GM21360 (cell line): ENCODE data around the gene TMEM128.
"Not testable (repeated sequence)": the region's sequence is repeated elsewhere in the genome, so short reads cannot be mapped to it uniquely, and the experiment has no call there.

Experiments used
- ATAC-seq: cut with Tn5 transposase; IDR thresholded peaks from one replicate; pipeline ENCODE4 v1.9.1; 2021; ENCODE audit warnings: mild to moderate bottlenecking, moderate library complexity; ENCODE audit not compliant: unreplicated experiment

TMEM128 gene

GRCh38 chr4:4257705-4258104 is 9.7 kb upstream of the TMEM128 start:
- not testable (repeated sequence) for ATAC-seq

DNA sequence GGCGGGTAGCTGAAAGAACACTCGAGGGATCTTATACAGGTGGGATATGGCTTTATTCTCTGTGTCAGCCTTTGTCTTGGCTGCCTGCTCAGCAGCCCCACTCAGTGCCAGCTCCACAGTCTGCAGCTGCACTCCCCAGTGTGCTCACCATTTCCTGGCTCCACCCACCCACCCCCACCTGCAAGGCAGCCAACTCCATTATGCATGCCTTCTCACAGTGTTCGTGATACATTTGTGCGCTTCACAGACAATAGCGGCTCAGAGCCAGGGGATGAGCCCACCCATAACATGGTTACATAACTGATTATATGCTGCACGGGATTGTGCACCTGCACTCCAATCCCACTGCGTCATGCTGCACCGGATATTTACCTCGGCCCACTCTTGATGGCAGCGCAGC is 8.8 kb upstream of the TMEM128 start:
- ATAC-seq = no peak

DNA sequence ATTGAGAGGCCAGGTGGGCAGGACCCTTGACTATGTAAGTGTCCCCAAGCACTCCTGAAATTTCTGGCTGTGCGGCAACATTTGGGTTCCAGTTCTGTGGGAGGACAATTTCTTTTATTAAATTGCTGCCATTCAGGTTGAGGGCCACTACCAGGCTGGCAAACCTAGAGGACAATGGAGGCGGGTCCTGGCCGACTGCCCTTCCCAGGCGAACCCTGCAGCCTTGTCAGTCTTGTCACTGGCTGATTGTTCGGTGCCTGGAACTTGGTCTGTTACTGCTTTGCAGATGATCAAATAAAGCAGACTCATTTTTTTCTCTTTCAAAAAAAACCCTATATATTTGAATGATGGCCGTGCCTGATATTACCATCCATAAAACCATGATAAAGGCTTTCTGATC is 6.6 kb upstream of the TMEM128 start:
- no peak for ATAC-seq

GRCh38 chr4:4254199-4254598 is 6.2 kb upstream of the TMEM128 start:
- ATAC-seq = no peak

- ATAC-seq = no peak
Measured at GRCh38 chr4:4249866-4250265, 1.8 kb upstream of the TMEM128 start.

DNA sequence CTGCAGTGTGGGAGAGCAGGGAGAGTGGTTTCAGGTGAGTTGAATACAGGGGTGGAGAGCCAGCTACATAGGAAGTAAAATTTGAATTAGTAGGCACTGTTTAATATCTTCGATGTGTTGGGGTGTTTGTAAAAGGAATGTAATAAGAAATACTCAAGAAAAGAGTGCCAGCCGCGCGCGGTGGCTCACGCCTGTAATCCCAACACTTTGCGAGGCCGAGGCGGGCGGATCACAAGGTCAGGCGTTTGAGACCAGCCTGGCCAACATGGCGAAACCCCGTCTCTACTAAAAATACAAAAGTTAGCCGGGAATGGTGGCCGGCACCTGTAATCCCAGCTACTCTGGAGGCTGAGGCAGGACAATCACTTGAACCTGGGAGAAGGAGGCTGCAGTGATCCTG is 1.3 kb upstream of the TMEM128 start:
- ATAC-seq = not testable (repeated sequence)

- no peak for ATAC-seq
Measured at GRCh38 chr4:4248885-4249203, 821 bp upstream of the TMEM128 start.

DNA sequence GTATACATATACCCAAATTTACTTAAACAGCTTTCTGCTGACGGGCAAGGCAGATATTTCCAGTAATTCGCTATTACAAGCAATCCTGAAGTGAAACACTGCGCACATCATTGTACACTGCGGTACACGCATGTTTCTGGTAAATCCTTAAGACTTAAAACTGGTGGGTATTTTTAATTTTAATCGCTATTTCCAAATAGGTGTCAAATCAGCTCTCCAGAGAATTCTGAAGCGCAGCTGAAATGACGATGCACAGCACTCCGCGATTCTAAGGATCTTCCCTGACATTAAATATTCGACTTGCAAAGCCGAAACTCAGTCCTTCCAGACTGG is 361 bp downstream of the TMEM128 start:
- ATAC-seq = no peak

DNA sequence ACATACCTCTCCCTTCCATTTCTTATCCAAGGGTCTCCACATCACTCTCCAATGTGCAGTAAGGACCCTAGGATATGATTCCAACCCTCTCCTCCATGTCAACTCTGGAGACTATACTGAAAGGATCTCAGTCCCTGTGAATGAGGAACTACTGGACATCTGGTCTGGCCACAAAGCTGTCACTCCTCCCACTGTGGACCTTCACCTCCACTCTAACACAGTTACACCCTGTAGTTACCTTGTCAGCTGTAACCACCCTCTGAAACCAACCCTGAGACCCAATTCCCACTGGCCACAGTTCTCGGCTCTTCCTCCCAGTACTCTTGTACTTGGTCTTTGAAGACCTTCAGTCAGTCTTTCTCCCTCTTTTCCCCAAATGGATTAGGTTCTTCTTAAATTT is 2.9 kb downstream of the TMEM128 start:
- ATAC-seq = no peak

- not testable (repeated sequence) for ATAC-seq
Measured at GRCh38 chr4:4239551-4239950, 8.5 kb downstream of the TMEM128 start.

DNA sequence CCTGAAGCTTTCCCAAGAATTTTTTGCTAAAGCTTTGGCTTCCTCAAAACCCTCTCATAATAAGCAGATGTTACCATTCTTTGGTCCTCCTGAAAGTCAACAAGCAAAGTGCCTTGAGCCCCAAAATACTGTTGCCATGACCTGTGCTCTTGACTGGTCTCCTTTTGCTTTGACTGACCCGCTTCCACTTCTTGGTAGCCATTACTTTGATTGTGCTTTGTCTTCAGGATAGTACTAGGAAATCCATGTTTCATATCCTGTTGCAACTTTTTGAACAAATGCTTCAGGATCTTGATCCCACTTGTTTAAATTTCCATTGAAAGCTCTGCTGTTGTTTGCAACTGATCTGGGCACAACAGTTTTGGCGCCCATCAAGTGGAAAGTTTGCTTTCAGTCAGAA is 14.4 kb downstream of the TMEM128 start:
- ATAC-seq = no peak

DNA sequence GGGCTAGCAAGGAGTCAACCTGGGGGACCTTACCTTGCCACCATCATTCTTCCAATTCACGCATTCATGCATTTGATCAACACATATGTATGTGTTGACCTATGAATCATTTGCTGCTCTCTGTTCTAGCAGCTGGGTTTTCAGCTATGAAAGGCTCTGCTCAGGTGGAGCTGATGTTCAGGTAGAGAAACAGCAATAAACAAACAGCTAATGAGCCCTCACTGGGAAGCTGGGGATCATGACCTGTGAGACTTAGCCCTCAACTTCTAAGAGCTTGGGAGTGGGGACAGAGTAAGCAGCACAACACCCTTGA is 19.7 kb downstream of the TMEM128 start:
- ATAC-seq = no peak

DNA sequence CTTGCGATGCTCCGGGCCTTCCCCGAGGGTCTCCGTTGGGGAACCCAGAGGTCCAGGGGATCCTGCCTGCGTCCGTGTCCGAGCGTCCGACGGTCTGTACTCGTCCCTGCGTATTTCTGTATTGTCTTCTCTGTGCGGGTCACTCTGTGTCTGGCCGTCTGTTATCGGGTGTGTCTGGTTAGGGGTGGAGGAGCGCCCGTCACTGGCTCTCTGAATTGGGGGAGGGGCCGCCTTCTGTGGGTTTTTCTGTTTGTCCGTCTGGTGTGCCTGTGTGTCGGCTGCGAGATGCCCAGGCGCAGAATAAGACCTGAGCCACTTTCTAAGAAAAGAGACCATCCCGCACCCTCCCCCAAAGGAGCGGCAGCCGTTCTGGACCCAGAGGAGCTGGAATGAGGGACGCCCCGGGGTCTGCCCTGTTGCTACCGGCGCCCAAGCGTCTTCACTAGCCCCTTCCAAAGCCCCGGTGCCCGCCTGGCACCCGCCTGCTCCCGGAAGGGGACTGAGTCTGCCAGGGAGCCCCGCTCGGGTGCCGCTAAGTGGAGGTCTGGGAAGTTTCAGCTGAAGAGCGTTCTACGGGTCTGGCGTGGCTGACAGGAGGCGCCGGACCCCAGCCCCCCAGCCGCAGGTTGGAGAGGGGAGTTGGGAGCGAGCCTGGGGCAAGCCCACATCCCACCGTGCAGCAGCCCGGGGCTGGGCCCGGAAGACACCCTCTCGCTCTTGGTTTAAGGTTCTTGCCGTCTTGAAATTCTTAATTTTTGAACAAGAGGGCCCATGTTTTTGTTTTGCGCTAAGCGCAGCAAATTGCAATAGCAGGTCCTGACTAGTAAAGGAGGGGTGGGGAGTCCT is 20.3 kb downstream of the TMEM128 start:
- ATAC-seq = no peak

GRCh38 chr4:4226606-4227438 is 21.2 kb downstream of the TMEM128 start, which contains the start of gene OTOP1:
OTOP1 (minus strand) TSS chr4:4226929; CDS start chr4:4226864, 65 bp downstream.
- no peak for ATAC-seq

DNA sequence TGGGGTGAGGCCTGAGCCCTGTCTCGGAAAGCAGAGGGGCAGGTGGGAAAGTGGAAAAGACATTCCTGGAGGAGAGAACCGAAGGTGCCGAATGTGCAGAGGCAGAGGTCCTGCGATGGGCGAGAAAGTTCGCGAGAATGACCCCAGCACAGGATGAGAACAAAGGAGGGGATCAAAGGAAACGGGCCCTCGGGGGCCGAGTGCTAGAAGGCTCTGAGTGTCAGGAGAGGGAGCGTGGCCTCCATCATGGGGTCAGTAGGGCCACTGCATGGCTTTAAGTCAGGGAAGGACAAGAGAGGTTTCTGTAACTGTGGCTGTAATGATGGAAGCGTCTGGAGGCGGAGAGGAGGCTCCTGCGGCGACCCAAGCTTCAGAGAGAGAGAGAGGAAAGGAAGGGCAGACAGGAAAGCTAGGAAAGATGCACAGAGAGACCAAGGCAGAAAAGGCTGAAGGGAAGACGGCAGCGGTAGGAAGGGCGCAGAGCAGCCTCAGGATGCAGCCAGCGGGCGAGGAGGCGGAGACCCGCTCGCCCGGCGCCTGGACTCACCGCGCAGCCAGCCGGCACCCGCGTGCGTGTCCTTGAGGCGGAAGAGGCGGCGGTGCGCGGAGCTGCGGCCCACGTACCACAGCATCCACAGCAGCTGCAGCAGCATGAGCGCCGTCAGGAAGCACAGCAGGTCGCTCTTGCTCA is 22.0 kb downstream of the TMEM128 start:
- no peak for ATAC-seq

GRCh38 chr4:4217113-4217512 is 30.9 kb downstream of the TMEM128 start:
- no peak for ATAC-seq

DNA sequence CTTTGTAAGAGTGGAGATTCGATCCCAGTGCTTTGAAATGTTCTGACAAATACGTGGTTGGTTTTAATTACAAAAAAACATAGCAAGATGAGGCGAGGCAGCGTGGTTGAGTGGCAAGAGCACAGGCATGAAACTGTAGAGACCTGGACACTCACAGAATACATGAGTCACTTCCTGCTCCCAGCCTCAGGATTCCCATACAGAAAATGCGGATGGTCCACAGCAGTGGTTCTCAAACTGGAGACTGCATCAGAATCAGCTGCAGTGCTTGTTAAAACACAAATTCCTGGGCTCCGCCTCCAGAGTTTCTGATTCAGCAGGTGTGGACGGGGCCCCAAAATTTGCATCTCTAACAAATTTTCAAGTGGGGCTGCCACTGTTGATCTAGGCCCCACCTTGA is 31.4 kb downstream of the TMEM128 start:
- no peak for ATAC-seq

- not testable (repeated sequence) for ATAC-seq
Measured at GRCh38 chr4:4213674-4214073, 34.3 kb downstream of the TMEM128 start.

DNA sequence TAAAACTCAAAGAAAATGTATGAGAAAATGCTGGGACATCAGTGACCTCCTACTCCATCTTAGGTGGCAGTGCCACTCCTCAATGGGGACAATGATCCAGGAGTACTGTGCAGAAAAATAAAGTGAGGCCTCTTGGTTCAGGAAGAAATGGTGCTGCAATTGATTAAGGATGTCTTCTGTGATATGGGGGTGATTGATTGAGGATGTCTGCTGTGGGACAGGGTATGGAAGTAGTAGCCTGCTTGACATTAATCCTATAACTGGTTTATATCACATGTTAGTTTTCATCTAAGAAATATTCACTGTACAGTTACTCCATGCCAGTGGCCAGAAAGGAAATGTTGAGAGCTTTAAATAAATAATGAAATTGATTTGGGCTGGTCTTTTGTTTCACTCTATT is 41.8 kb downstream of the TMEM128 start:
- no peak for ATAC-seq

- ATAC-seq = no peak
Measured at GRCh38 chr4:4204401-4204745, 43.6 kb downstream of the TMEM128 start.

DNA sequence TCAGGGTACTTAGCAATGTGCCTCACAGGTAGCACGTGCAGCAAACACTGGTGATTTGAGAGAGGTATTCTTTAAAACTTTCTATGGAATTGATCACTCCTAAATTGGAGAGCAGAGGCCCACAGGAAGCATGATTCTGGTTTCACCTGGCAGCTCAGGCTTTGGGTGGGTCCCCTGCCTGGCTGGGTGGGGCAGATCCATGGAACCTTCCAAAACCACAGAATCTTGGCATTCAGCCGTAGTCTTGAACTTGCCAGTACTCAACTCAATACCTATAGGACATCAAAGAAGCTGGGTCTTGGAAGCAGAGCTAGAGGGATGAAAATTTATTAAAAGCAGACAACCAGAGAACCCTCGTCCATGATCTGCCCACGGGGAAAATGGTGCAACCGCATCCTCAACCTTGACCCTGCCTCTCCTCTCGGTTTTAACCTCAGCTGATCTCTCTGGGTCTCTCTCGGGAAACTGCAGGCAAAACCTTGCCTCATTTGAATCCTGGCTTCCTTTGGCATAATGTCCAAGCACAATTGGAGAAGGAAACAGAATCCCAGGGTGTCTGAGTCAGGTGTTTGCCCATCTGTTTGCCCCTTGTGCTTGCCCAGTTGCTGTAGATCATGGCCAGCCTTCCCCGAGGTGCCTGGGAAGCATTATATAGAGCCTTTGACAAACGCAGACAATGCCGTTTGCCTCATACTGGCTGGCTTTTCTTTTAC is 44.2 kb downstream of the TMEM128 start:
- no peak for ATAC-seq
